Measurements from ENCODE around the gene RBCK1.

- TF ChIP-seq CTCF (IDR thresholded peaks at IDR 0.05) (no peak), POLR2A (IDR thresholded peaks at IDR 0.05) (no peak)
These were observed 35.2 kb downstream of the RBCK1 start for GRCh38 chr20:443223-443775.
